DOHH2 (cell line): ENCODE measurements around the gene VTI1A.

Experiments
- H3F3A ChIP-seq: fragments of 200-600 bp; sonication (generic), shearing (Covaris generic); 2 replicates; pipeline ENCODE4 v1.6.0; 2016; ENCODE audit warnings: antibody characterized with exemption, mild to moderate bottlenecking; ENCODE audit not compliant: control insufficient read depth, insufficient read depth
- H3K27ac ChIP-seq: fragments of 200-600 bp; sonication (generic); 2 replicates; pipeline ENCODE4 v1.5.1; 2014; ENCODE audit warnings: low read depth, mild to moderate bottlenecking, low read length, moderate library complexity
- H3K27me3 ChIP-seq: fragments of 200-600 bp; sonication (generic); 2 replicates; pipeline ENCODE4 v1.6.1; 2014; ENCODE audit warnings: mild to moderate bottlenecking, low read length, mixed read lengths; ENCODE audit not compliant: control insufficient read depth
- H3K36me3 ChIP-seq: fragments of 200-600 bp; sonication (generic); 2 replicates; pipeline ENCODE4 v1.6.1; 2014; ENCODE audit warnings: mild to moderate bottlenecking, low read length, moderate library complexity, mixed read lengths; ENCODE audit not compliant: control insufficient read depth
- H3K4me1 ChIP-seq: fragments of 200-600 bp; sonication (generic); 2 replicates; pipeline ENCODE4 v1.6.1; 2014; ENCODE audit warnings: mild to moderate bottlenecking, low read length, mixed read lengths; ENCODE audit not compliant: control insufficient read depth
- H3K4me2 ChIP-seq: fragments of 200-600 bp; sonication (generic); 2 replicates; pipeline ENCODE4 v1.6.0; 2014; ENCODE audit warnings: mild to moderate bottlenecking, low read length, moderate library complexity
- H3K4me3 ChIP-seq: fragments of 200-600 bp; sonication (generic); 2 replicates; pipeline ENCODE4 v1.5.1; 2014; ENCODE audit warnings: mild to moderate bottlenecking, low read length, mixed read lengths
- H3K79me2 ChIP-seq: fragments of 200-600 bp; sonication (generic); 2 replicates; pipeline ENCODE4 v1.6.1; 2014; ENCODE audit warnings: mild to moderate bottlenecking, low read length, mixed read lengths; ENCODE audit not compliant: control insufficient read depth
- H3K9me2 ChIP-seq: fragments of 200-600 bp; sonication (generic); replicated peaks from 2 replicates; pipeline ENCODE4 v1.6.1; 2014; ENCODE audit warnings: mild to moderate bottlenecking, low read length, mixed read lengths; ENCODE audit not compliant: control insufficient read depth
- H3K9me3 ChIP-seq: fragments of 200-600 bp; sonication (generic); 2 replicates; pipeline ENCODE4 v1.6.1; 2014; ENCODE audit warnings: antibody characterized with exemption, low read length, mixed read lengths; ENCODE audit not compliant: control insufficient read depth, insufficient read depth
- H4K20me1 ChIP-seq: fragments of 200-600 bp; sonication (generic); 2 replicates; pipeline ENCODE4 v1.6.0; 2014; ENCODE audit warnings: low read depth, mild to moderate bottlenecking, antibody characterized with exemption, low read length, moderate library complexity; ENCODE audit not compliant: control insufficient read depth, insufficient read depth
- CTCF ChIP-seq: fragments of 200-600 bp; sonication (generic); IDR thresholded peaks from one replicate; pipeline ENCODE4 v1.5.1; 2014; ENCODE audit warnings: antibody characterized with exemption, mild to moderate bottlenecking, low read depth, low read length; ENCODE audit not compliant: poor library complexity, severe bottlenecking
- EZH2phosphoT487 ChIP-seq: fragments of 200-600 bp; sonication (generic); IDR thresholded peaks from 2 replicates; pipeline ENCODE4 v1.6.1; 2017; ENCODE audit warnings: borderline replicate concordance, mild to moderate bottlenecking, antibody characterized with exemption, low read length, moderate library complexity, mixed read lengths

VTI1A gene

GRCh38 chr10:112793202-112793921, 346.3 kb downstream of the VTI1A start:
- H3K36me3 ChIP-seq, result no peaks in the 10 kb centered on the region
- no peaks in the 10 kb centered on the region for H3K9me2 ChIP-seq
- no peaks in the 10 kb centered on the region for H3K27me3 ChIP-seq
- H4K20me1 ChIP-seq, result no peaks in the 10 kb centered on the region
- no peak overlapping the region for H3K27ac ChIP-seq
- H3K4me3 ChIP-seq, result no peak overlapping the region
- no peak for TF ChIP-seq EZH2phosphoT487
- no peak for TF ChIP-seq CTCF
- no peaks in the 10 kb centered on the region for H3K79me2 ChIP-seq
- no peaks in the 10 kb centered on the region for H3K4me1 ChIP-seq
- H3F3A ChIP-seq, result no peaks in the 10 kb centered on the region
- no peak overlapping the region for H3K4me2 ChIP-seq
- no peaks in the 10 kb centered on the region for H3K9me3 ChIP-seq

GRCh38 chr10:112794201-112794600, 347.2 kb downstream of the VTI1A start:
- TF ChIP-seq EZH2phosphoT487 (no peak), CTCF (no peak)
- Histone ChIP-seq H3K9me3 (no peaks in the 10 kb centered on the region), H3K27me3 (no peaks in the 10 kb centered on the region), H3K27ac (no peak overlapping the region), H3K4me2 (no peak overlapping the region), H3K4me1 (no peaks in the 10 kb centered on the region), H3K36me3 (no peaks in the 10 kb centered on the region), H3K4me3 (no peak overlapping the region), H4K20me1 (no peaks in the 10 kb centered on the region), H3K9me2 (no peaks in the 10 kb centered on the region), H3F3A (no peaks in the 10 kb centered on the region), H3K79me2 (no peaks in the 10 kb centered on the region)

GRCh38 chr10:112795067-112795466, 348.1 kb downstream of the VTI1A start:
- TF ChIP-seq CTCF (no peak), EZH2phosphoT487 (no peak)
- Histone ChIP-seq H3K27ac (no peak overlapping the region), H3K4me1 (no peaks in the 10 kb centered on the region), H3F3A (no peaks in the 10 kb centered on the region), H3K36me3 (no peaks in the 10 kb centered on the region), H3K79me2 (no peaks in the 10 kb centered on the region), H3K4me3 (no peak overlapping the region), H3K9me3 (no peaks in the 10 kb centered on the region), H3K9me2 (no peaks in the 10 kb centered on the region), H4K20me1 (no peaks in the 10 kb centered on the region), H3K27me3 (no peaks in the 10 kb centered on the region), H3K4me2 (no peak overlapping the region)
